LoVo (cell line): ENCODE results near the gene EFCAB14.
A peak's percentile ranks its signal among the peaks of the same experiment; 100 is the strongest.
"Not testable (repeated sequence)": the region's sequence is repeated elsewhere in the genome, so short reads cannot be mapped to it uniquely, and the experiment has no call there.

Experiments used
- DNase-seq: peaks from one replicate; pipeline ENCODE4 v3.0.0-alpha.2; 2016; ENCODE audit warnings: low spot score

Gene EFCAB14

DNA sequence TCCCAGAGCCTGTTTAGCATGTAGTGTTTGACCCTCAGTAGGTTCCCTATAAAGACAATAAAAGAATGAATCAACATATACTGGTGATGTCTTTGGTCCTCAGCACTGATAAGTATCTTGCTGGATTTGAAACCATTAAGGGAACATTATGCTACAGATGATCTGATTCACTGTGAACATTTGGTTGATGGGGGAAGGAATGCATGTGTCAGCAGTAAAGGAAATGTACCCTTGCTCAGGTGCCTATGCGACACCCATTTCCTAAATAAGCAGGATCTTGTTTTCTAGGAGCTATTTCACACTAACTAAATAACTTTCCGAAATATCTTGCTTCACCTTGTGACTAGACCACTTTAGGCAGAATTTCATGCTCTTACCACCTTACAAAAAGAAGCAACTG is 34.2 kb downstream of the EFCAB14 start:
- DNase-seq: no peak

- no peak for DNase-seq
Measured at GRCh38 chr1:46682064-46682463, 36.9 kb downstream of the EFCAB14 start.

DNA sequence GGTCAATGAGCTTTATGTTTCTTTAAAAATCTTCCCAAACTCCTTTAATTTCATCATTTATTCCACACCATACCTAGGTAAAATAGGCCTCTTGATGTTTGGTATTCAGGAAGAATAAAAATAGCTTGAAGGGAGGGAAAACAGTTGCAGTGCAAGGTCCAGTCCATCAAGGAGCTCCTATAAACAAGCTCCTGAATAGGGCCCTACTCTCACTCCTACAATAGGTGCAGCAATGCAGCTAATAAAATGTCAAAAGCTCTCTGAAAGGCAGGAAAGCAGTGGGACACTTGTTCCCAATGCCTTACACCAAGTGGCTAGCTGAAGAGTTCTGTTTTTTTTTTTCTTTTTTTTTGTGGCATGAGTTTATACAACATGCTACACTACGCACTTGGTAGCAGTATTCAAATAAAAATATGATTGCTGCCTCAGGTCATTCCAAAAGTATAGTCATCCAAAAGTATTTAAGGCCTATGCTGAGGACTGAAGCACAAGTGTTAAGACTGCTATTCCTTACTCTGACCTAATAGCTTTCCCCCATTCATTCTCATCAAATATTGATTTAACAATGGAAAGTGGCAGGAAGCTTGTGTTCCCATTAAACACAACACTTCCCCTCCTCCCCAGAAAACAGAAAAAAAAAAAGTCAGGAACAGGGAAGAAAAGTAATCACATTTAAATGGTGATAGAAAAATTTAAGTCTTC is 37.4 kb downstream of the EFCAB14 start:
- no peak for DNase-seq

DNA sequence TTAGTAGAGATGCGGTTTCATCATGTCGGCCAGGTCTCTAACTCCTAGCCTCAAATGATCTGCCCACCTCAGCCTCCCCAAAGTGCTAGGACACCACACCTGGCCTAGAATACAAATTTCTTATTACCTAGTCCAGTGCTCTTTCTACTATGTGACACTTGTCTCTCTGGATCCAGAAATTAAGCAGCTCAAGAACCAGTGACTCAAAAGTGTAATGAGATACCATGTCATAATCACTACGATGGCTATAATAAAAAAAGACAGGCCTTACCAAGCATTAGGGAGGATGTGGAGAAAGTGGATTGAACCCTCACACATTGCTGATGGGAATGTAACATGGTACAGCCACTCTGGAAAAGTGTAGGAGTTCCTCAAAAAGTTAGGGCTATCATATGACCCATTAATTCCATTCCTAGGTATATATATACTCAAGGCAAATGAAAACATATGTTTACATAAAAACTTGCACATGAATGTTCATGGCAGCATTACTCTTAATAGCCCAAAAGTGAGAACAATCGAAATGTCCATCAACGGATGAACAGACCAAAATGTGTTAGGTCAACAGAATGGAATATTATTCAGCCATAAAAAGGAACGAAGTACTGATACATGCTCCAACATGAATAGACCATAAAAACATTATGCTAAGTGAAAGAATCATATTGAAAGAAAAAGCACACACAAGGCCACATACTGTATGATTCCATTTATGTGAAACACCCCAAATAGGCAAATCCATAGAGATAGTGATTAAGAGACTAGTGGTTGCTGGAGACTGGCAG is 38.9 kb downstream of the EFCAB14 start:
- DNase-seq: no peak

- no peak for DNase-seq
Measured at GRCh38 chr1:46677339-46677738, 41.6 kb downstream of the EFCAB14 start.

GRCh38 chr1:46676531-46676930 is 42.4 kb downstream of the EFCAB14 start:
- DNase-seq: no peak

DNA sequence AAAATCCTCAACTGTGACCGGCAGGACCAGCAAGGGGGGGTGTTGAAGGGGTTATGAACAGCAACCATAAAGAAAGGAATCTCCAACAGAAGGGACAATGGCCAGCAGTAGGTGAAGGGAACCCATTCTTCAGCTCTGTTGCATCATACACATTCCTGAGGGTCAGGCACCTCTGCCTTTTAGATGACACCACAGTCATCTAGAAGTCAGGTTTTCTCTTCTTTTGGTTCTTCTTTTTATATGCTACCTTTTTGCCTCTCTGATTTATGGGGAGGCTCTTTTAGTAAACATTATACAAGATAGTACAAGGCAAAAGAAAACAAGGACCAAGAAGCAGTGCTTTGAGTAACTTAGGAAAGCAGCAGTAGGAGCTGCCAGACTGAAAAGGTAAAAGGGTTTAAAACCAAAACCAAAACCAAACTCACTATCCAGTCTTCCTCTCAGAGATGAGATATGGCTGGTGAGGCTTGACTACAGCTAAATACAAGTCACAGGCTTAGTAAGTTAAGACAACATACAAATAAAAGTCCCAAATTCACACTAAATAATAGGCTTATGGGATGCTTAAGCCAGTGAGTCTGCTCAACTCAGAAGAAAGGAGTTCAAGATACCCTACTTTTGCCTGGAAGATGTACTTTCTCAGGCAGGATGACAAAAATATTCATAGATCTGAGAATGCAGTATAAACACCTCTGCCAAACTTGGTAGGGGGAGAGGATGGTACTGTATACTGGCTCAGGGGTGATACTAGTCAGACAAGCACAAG is 43.2 kb downstream of the EFCAB14 start:
- no peak for DNase-seq

- DNase-seq: no peak
Measured at GRCh38 chr1:46673749-46674182, 45.1 kb downstream of the EFCAB14 start.

- DNase-seq: no peak
Measured at GRCh38 chr1:46672696-46673095, 46.2 kb downstream of the EFCAB14 start.

DNA sequence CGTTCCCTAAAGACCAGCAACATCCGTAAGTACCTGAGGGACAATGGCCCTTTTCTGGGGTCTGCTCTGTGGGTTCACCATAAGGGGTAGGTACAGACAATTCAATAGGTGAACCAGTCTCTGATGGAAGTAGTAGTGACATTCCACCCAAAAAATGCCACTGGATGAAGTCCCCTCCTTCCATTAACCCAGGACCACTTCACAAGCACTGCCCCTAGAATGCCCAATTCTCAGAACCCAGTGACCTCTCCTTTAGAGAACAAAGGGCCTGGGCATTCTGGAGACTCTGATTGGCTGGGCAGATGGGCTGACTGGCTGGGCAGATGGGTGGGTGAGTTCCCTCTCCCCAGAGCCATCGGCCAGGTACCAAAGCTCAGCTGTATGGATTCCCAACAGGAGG is 47.4 kb downstream of the EFCAB14 start, which contains the start of gene TEX38:
TEX38 (plus strand) TSS at position 301 of the 400 bp plus-strand sequence; CDS start at position 382, 81 bp downstream.
- no peak for DNase-seq

- no peak for DNase-seq
Measured at GRCh38 chr1:46670134-46670533, 48.8 kb downstream of the EFCAB14 start.

- DNase-seq: peak; percentile 74
Measured at GRCh38 chr1:46667782-46668760, 50.8 kb downstream of the EFCAB14 start, which contains the start of gene ATPAF1. Gene ATPAF1 (minus strand): TSS chr1:46668364. CDS start chr1:46668322, 42 bp downstream.

GRCh38 chr1:46665983-46666382 is 52.9 kb downstream of the EFCAB14 start:
- no peak for DNase-seq

DNA sequence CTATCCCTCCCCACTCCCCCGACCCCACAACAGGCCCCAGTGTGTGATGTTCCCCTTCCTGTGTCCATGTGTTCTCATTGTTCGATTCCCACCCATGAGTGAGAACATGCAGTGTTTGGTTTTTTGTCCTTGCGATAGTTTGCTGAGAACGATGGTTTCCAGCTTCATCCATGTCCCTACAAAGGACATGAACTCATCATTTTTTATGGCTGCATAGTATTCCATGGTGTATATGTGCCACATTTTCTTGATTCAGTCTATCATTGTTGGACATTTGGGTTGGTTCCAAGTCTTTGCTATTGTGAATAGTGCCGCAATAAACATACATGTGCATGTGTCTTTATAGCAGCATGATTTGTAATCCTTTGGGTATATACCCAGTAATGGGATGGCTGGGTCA is 56.0 kb downstream of the EFCAB14 start:
- DNase-seq: not testable (repeated sequence)

DNA sequence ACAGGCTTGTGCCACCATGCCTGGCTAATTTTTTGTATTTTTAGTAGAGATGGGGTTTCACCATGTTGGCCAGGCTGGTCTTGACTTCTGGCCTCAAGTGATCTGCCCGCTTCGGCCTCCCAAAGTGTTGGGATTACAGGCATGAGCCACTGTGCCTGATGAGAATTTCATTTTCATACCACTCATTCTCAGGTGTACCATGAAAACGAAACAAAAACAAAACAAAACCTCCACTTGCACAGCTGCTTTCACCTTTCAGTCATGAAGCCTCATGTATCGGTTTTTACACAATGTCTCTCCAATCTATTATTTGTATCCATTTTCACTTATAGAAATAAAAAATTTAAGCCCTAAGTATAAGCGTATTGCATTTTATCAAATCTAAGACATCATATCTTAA is 58.8 kb downstream of the EFCAB14 start:
- DNase-seq: not testable (repeated sequence)

- no peak for DNase-seq
Measured at GRCh38 chr1:46659307-46659870, 59.5 kb downstream of the EFCAB14 start.

DNA sequence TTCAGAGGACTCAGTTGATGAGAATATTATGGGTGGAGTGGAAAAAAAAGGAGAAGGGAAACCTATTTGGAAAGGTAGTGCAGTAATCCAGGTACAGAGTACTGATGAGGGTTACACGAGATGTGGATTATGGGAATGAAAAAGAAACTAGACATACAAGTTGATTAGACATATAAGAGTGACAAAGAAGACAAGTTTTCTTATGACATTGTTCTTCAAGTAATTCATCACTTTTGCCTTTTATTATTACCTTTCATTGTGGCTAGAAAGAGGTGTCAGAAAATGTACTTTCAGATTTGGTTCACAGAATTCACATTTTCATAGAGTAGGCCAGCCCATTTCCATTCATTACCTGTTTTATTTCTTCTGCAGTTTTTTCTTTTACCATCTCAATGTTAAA is 61.1 kb downstream of the EFCAB14 start:
- DNase-seq: no peak

GRCh38 chr1:46656643-46657042 is 62.3 kb downstream of the EFCAB14 start:
- no peak for DNase-seq

- no peak for DNase-seq
Measured at GRCh38 chr1:46655848-46656247, 63.1 kb downstream of the EFCAB14 start.

- not testable (repeated sequence) for DNase-seq
Measured at GRCh38 chr1:46654698-46655097, 64.2 kb downstream of the EFCAB14 start.

DNA sequence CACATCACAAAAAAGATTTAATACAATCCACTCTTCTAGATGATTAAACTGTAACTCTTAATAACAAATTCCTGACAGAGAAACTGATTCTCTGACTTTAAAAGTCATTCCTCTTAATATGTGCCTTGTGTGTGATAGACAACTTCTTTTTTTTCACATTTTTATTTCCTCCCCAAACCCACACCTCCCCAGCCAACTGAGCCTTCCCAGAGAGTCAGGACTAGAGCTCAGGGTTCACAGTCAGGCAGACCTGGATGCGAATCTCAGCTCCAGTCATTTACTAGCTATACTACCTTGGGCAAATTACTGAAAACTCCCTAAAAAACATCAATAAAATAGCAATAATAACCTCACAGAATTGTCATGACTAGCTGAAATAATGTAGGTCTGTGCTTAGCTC is 64.9 kb downstream of the EFCAB14 start:
- no peak for DNase-seq
